ENCODE measurements around the gene ZNF414. TPM values are rescaled to one million over a fixed set of nuclear protein-coding genes. Genes with fewer than 3 reads are reported as not detected.

ZNF414 gene
- polyA plus RNA-seq, 2 of the 4 experiments (the other 2 are of a cell fraction): 2.8 to 22.1 TPM

GRCh38 chr19:8499048-8499833, 14.7 kb downstream of the ZNF414 start (continued):
- TF ChIP-seq POLR2A (IDR thresholded peaks at IDR 0.05; ENCODE audit: low read length) (no peak), NR3C1 (IDR thresholded peaks at IDR 0.05) (no peak), RARB (CRISPR knock-in tag; IDR thresholded peaks at IDR 0.05) (no peak)

GRCh38 chr19:8498295-8498694, 15.7 kb downstream of the ZNF414 start:
- Histone ChIP-seq H3K4me2 (no peak overlapping the region), H3K9me3 (no peaks in the 10 kb centered on the region), H3K27ac (no peak overlapping the region), H3K4me1 (no peaks in the 10 kb centered on the region), H3K4me3 (no peak overlapping the region)
- no peak for DNase-seq (ENCODE audit: low read depth in 1 of 2, low spot score in 1 of 2)
- CTCF ChIA-PET: interaction anchor here (0.9 kb wide), 2 partner anchors 11 to 230 kb away, joined by 3 to 4 read pairs; no protein-coding TSS in a partner anchor
- no peak for FAIRE-seq
- POLR2A ChIA-PET: no interaction called here
- WGBS (ENCODE audit: missing lambda C conversion rate): 96% methylated on average over 14 of the region's 22 CpGs
- no peak; a peak in 1 of 6 replicates for ATAC-seq
- TF ChIP-seq RCOR1 (IDR thresholded peaks at IDR 0.05; ENCODE audit: low read depth, low read length) (no peak), EHMT2 (IDR thresholded peaks at IDR 0.05; ENCODE audit: low read depth) (no peak), TFCP2L1 (CRISPR knock-in tag; IDR thresholded peaks at IDR 0.05) (no peak), KDM1A (IDR thresholded peaks at IDR 0.05; ENCODE audit: low read depth) (no peak), SREBF2 (IDR thresholded peaks at IDR 0.05) (no peak), RAD21 (conservative IDR thresholded peaks at IDR 0.05 in 1 of 2, IDR thresholded peaks at IDR 0.05 in 1 of 2) (no peak), HEYL (CRISPR knock-in tag; IDR thresholded peaks at IDR 0.05) (no peak), BHLHE40 (IDR thresholded peaks at IDR 0.05; ENCODE audit: low read depth, low read length) (no peak), ATOH8 (CRISPR knock-in tag; IDR thresholded peaks at IDR 0.05; ENCODE audit: low read depth) (no peak), KDM5A (IDR thresholded peaks at IDR 0.05) (no peak), FOSL2 (IDR thresholded peaks at IDR 0.05) (no peak), FOSL2 (CRISPR knock-in tag; IDR thresholded peaks at IDR 0.05) (no peak), GATA3 (IDR thresholded peaks at IDR 0.05; ENCODE audit: borderline replicate concordance) (no peak), FOXS1 (CRISPR knock-in tag; IDR thresholded peaks at IDR 0.05) (no peak), JUNB (IDR thresholded peaks at IDR 0.05) (no peak), CBX8 (IDR thresholded peaks at IDR 0.05) (no peak), ZSCAN20 (CRISPR knock-in tag; IDR thresholded peaks at IDR 0.05) (no peak), MYC (IDR thresholded peaks at IDR 0.05; ENCODE audit: borderline replicate concordance, low read length) (no peak)

- 94% methylated on average over 3 of the region's 7 CpGs for WGBS (ENCODE audit: missing lambda C conversion rate)
- POLR2A ChIA-PET: interaction anchor here (0.6 kb wide), 1 partner anchor 50 kb away, joined by 3 read pairs; no protein-coding TSS in a partner anchor
- ATAC-seq (no peak), FAIRE-seq (no peak), DNase-seq (ENCODE audit: low read depth in 1 of 2, low spot score in 1 of 2) (no peak)
- Histone ChIP-seq H3K4me3 (no peak overlapping the region), H3K9me3 (no peaks in the 10 kb centered on the region), H3K4me1 (no peaks in the 10 kb centered on the region), H3K27ac (no peak overlapping the region), H3K4me2 (no peak overlapping the region)
- no peak for TF ChIP-seq HEYL (CRISPR knock-in tag; IDR thresholded peaks at IDR 0.05)
- no peak for TF ChIP-seq USF2 (IDR thresholded peaks at IDR 0.05)
- TF ChIP-seq HMGXB4 (CRISPR knock-in tag; IDR thresholded peaks at IDR 0.05; ENCODE audit: borderline replicate concordance): no peak
- TF ChIP-seq HOXB5 (CRISPR knock-in tag; IDR thresholded peaks at IDR 0.05): no peak
- TF ChIP-seq JUN (IDR thresholded peaks at IDR 0.05): no peak
- no peak for TF ChIP-seq CHD2 (IDR thresholded peaks at IDR 0.05; ENCODE audit: low read length, partially characterized antibody)
- CTCF ChIA-PET: interaction anchor here (0.6 to 2.3 kb wide), 2 partner anchors 12 to 77 kb away, joined by 3 to 18 read pairs; no protein-coding TSS in a partner anchor
Observed at GRCh38 chr19:8494158-8494557, 19.8 kb downstream of the ZNF414 start.

Measured in A549 (cell line).